T-cell (primary cell): ENCODE measurements around the gene CCNA1. TPM values are rescaled to one million over a fixed set of nuclear protein-coding genes. Genes with fewer than 3 reads are reported as not detected.

ENCODE experiments used
- ATAC-seq, 4 experiments: fragments of 200-7000 bp in 3 of 4; fragments of 150-1000 bp in 1 of 4; cut with Tn5 transposase; replicated peaks in 1 of 4; 1 replicate in 3 of 4; 2 replicates in 1 of 4; pipeline ENCODE4 v1.10.0; 2021; ENCODE audit warnings: moderate library complexity in 3 of 4, mild to moderate bottlenecking in 2 of 4, moderate number of reproducible peaks in 1 of 4
- CTCF ChIA-PET, 2 donors: fragments of 300-600 bp; sonication (Branson Sonifier 250); formaldehyde crosslinking; loops; one replicate each; lab custom pipeline; 2022; ENCODE audit warnings: antibody characterized with exemption in 2 of 2; lab: Charles Lee
- POLR2A ChIA-PET, 2 donors: fragments of 300-600 bp; sonication (Branson Sonifier 250); formaldehyde crosslinking; loops; one replicate each; lab custom pipeline; 2022; ENCODE audit warnings: antibody characterized with exemption in 2 of 2; lab: Charles Lee
- DNase-seq, 35 experiments: peaks; one replicate each; pipeline versions ENCODE4 v3.0.0 to v3.0.0-alpha.2; 2013 to 2023
- H3K27ac ChIP-seq: one replicate; pipeline ENCODE4 v1.5.1; 2013; ENCODE audit warnings: low read length
- H3K27me3 ChIP-seq, 2 experiments: replicated peaks in 1 of 2; 1 replicate in 1 of 2; 2 replicates in 1 of 2; pipeline versions ENCODE4 v1.6.1 to v1.7.0; 2013; ENCODE audit warnings: low read length in 1 of 2, mixed read lengths in 1 of 2; ENCODE audit not compliant: control insufficient read depth in 2 of 2, insufficient read depth in 2 of 2; ENCODE audit errors: extremely low read depth in 1 of 2
- H3K36me3 ChIP-seq, 2 donors: 1 replicate in 1 of 2; 2 replicates in 1 of 2; pipeline versions ENCODE4 v1.6.1 to v1.7.0; 2013; ENCODE audit warnings: low read length in 1 of 2; ENCODE audit not compliant: control insufficient read depth in 2 of 2, insufficient read depth in 1 of 2; ENCODE audit errors: extremely low read depth in 1 of 2
- H3K4me1 ChIP-seq, 2 experiments: 1 replicate in 1 of 2; 2 replicates in 1 of 2; pipeline versions ENCODE4 v1.6.1 to v1.7.0; 2013; ENCODE audit warnings: low read length in 2 of 2, mixed read lengths in 1 of 2; ENCODE audit not compliant: insufficient read depth in 2 of 2, control insufficient read depth in 1 of 2; ENCODE audit errors: extremely low read depth in 1 of 2
- H3K4me3 ChIP-seq, 2 donors: 1 replicate in 1 of 2; 2 replicates in 1 of 2; pipeline versions ENCODE4 v1.5.1 to v1.7.0; 2013; ENCODE audit warnings: mild to moderate bottlenecking in 2 of 2, low read length in 1 of 2, moderate library complexity in 1 of 2; ENCODE audit not compliant: control insufficient read depth in 1 of 2; ENCODE audit errors: extremely low read depth in 1 of 2
- H3K9me3 ChIP-seq: 2 replicates; pipeline ENCODE4 v1.7.0; 2013
- H3K27ac Mint-ChIP-seq, 2 donors: one replicate each; pipeline ENCODE4 v1.8.0; 2020 to 2021; ENCODE audit warnings: mild to moderate bottlenecking in 2 of 2, mixed read lengths in 2 of 2
- H3K27me3 Mint-ChIP-seq, 2 donors: one replicate each; pipeline ENCODE4 v1.8.0; 2021 to 2022; ENCODE audit warnings: mixed read lengths in 2 of 2
- H3K36me3 Mint-ChIP-seq: one replicate; pipeline ENCODE4 v1.8.0; 2021; ENCODE audit warnings: mixed read lengths
- H3K4me1 Mint-ChIP-seq, 3 donors: one replicate each; pipeline ENCODE4 v1.8.0; 2020 to 2022; ENCODE audit warnings: mixed read lengths in 3 of 3, mild to moderate bottlenecking in 1 of 3
- H3K4me3 Mint-ChIP-seq, 3 donors: one replicate each; pipeline ENCODE4 v1.8.0; 2020 to 2022; ENCODE audit warnings: mild to moderate bottlenecking in 3 of 3, mixed read lengths in 3 of 3, moderate library complexity in 3 of 3
- H3K9me3 Mint-ChIP-seq, 3 donors: one replicate each; pipeline ENCODE4 v1.8.0; 2020 to 2022; ENCODE audit warnings: mixed read lengths in 3 of 3
- WGBS: methylation state at CpG from one replicate; pipeline ENCODE4 v1.1.5; 2013; ENCODE audit warnings: missing lambda C conversion rate; ENCODE audit not compliant: insufficient coverage; 5-methylcytosine and 5-hydroxymethylcytosine counted together
- total RNA-seq, 35 experiments: library from RNA in 6 of 35; stranded (reverse) in 6 of 35; fragments of 120-200 nt in 1 of 35; gene quantifications; one replicate each; pipeline versions ENCODE4 v1.2.1 to v1.2.4 and lab custom pipeline; 2013 to 2026

CCNA1 gene
- total RNA-seq, 5 donors from 2014 or later (not counting 1 experiment from before 2014, with no cell fraction given): not detected

- CTCF ChIA-PET: interaction anchor here in 1 of 2 donors (0.7 kb wide), 1 partner anchor 134 kb away, joined by 4 read pairs; no protein-coding TSS in a partner anchor
- no peaks in the 10 kb centered on the region for H3K36me3 ChIP-seq
- DNase-seq (no peak), ATAC-seq (no peak)
- Mint-ChIP-seq H3K4me3 (no peak overlapping the region), H3K27me3 (peaks cover 27 to 43% of the 10 kb centered on the region in 2 donors), H3K4me1 (peaks cover 5 to 18% (median 10%) of the 10 kb centered on the region in 3 donors), H3K36me3 (no peaks in the 10 kb centered on the region), H3K27ac (no peak overlapping the region), H3K9me3 (peaks cover 0 to 4% (median 0%) of the 10 kb centered on the region in 3 donors)
- no peak overlapping the region for H3K27ac ChIP-seq
- no peak overlapping the region for H3K4me3 ChIP-seq
- WGBS: no CpG with 5 or more reads among the region's 3 CpGs
- no peaks in the 10 kb centered on the region for H3K4me1 ChIP-seq
- H3K9me3 ChIP-seq: no peaks in the 10 kb centered on the region
- POLR2A ChIA-PET: no interaction called here
- H3K27me3 ChIP-seq: no peaks in the 10 kb centered on the region
Measured at GRCh38 chr13:36414461-36414860, 17.8 kb upstream of the CCNA1 start.

- ChIA-PET CTCF (interaction anchor here in 1 of 2 donors (0.7 kb wide), 1 partner anchor 18 kb away, joined by 3 read pairs; no protein-coding TSS in a partner anchor), POLR2A (no interaction called here)
- Histone ChIP-seq H3K27me3 (no peaks in the 10 kb centered on the region), H3K36me3 (no peaks in the 10 kb centered on the region), H3K4me3 (no peak overlapping the region), H3K27ac (no peak overlapping the region), H3K9me3 (no peaks in the 10 kb centered on the region), H3K4me1 (peaks cover 0 to 2% of the 10 kb centered on the region in 2 experiments)
- Mint-ChIP-seq H3K36me3 (no peaks in the 10 kb centered on the region), H3K9me3 (peaks cover 0 to 4% (median 0%) of the 10 kb centered on the region in 3 donors), H3K27me3 (peaks cover 21 to 47% of the 10 kb centered on the region in 2 donors), H3K27ac (no peak overlapping the region), H3K4me3 (no peak overlapping the region), H3K4me1 (peaks cover 5 to 18% (median 10%) of the 10 kb centered on the region in 3 donors)
- no peak for DNase-seq
- ATAC-seq: no peak
- no CpG with 5 or more reads among the region's 2 CpGs for WGBS
Measured at GRCh38 chr13:36417331-36417730, 15.0 kb upstream of the CCNA1 start.

- H3K4me1 ChIP-seq: peaks cover 0 to 2% of the 10 kb centered on the region in 2 experiments
- H3K4me1 Mint-ChIP-seq: peaks cover 5 to 18% (median 10%) of the 10 kb centered on the region in 3 donors
- H3K27ac ChIP-seq: no peak overlapping the region
- H3K4me3 ChIP-seq: no peak overlapping the region
- no peak overlapping the region for H3K27ac Mint-ChIP-seq
- H3K27me3 ChIP-seq: no peaks in the 10 kb centered on the region
- no peaks in the 10 kb centered on the region for H3K9me3 ChIP-seq
- 31% methylated on average over 2 of the region's 9 CpGs for WGBS
- peaks cover 0 to 4% (median 0%) of the 10 kb centered on the region in 3 donors for H3K9me3 Mint-ChIP-seq
- no peaks in the 10 kb centered on the region for H3K36me3 ChIP-seq
- H3K4me3 Mint-ChIP-seq: no peak overlapping the region
- ATAC-seq: no peak
- peaks cover 18 to 44% of the 10 kb centered on the region in 2 donors for H3K27me3 Mint-ChIP-seq
- ChIA-PET CTCF (no interaction called here), POLR2A (interaction anchor here in 1 of 2 donors (0.5 kb wide), 1 partner anchor 10 kb away, joined by 5 read pairs; no protein-coding TSS in a partner anchor)
- H3K36me3 Mint-ChIP-seq: no peaks in the 10 kb centered on the region
- no peak for DNase-seq
Measured at GRCh38 chr13:36418022-36418805, 14.1 kb upstream of the CCNA1 start.

- POLR2A ChIA-PET: no interaction called here
- H3K4me3 ChIP-seq: no peak overlapping the region
- Mint-ChIP-seq H3K9me3 (peaks cover 0 to 6% (median 0%) of the 10 kb centered on the region in 3 donors), H3K4me3 (no peak overlapping the region), H3K27me3 (peaks cover 20 to 49% of the 10 kb centered on the region in 2 donors), H3K36me3 (no peaks in the 10 kb centered on the region), H3K27ac (no peak overlapping the region), H3K4me1 (peaks cover 0 to 7% (median 0%) of the 10 kb centered on the region in 3 donors)
- DNase-seq (peak in 33 of 35 experiments; percentile 18 to 68 (median 42)), ATAC-seq (peak in 2 of 4 experiments; percentile 52 to 66)
- H3K36me3 ChIP-seq: no peaks in the 10 kb centered on the region
- 57% methylated on average over 4 of the region's 6 CpGs for WGBS
- CTCF ChIA-PET: interaction anchor here in 1 of 2 donors (1.2 kb wide), 1 partner anchor 560 kb away, joined by 4 read pairs; no protein-coding TSS in a partner anchor
- no peaks in the 10 kb centered on the region for H3K9me3 ChIP-seq
- no peaks in the 10 kb centered on the region for H3K27me3 ChIP-seq
- H3K27ac ChIP-seq: no peak overlapping the region
- peaks cover 0 to 2% of the 10 kb centered on the region in 2 experiments for H3K4me1 ChIP-seq
Measured at GRCh38 chr13:36420437-36420891, 11.8 kb upstream of the CCNA1 start.

- Mint-ChIP-seq H3K27ac (no peak overlapping the region), H3K9me3 (peaks cover 0 to 3% (median 3%) of the 10 kb centered on the region in 3 donors), H3K27me3 (peaks cover 19 to 43% of the 10 kb centered on the region in 2 donors), H3K4me3 (no peak overlapping the region), H3K4me1 (peaks cover 0 to 7% (median 0%) of the 10 kb centered on the region in 3 donors), H3K36me3 (no peaks in the 10 kb centered on the region)
- POLR2A ChIA-PET: no interaction called here
- DNase-seq: no peak
- no peaks in the 10 kb centered on the region for H3K27me3 ChIP-seq
- peaks cover 0 to 2% of the 10 kb centered on the region in 2 experiments for H3K4me1 ChIP-seq
- no peaks in the 10 kb centered on the region for H3K36me3 ChIP-seq
- no peak overlapping the region for H3K4me3 ChIP-seq
- no peak overlapping the region for H3K27ac ChIP-seq
- ATAC-seq: no peak
- H3K9me3 ChIP-seq: no peaks in the 10 kb centered on the region
- CTCF ChIA-PET: interaction anchor here (1.2 kb wide), 2 partner anchors 559 kb away, joined by 4 to 5 read pairs; no protein-coding TSS in a partner anchor
Measured at GRCh38 chr13:36421447-36421846, 10.8 kb upstream of the CCNA1 start.

GRCh38 chr13:36428086-36428485 lies 4.2 kb upstream of the CCNA1 start:
- Mint-ChIP-seq H3K27me3 (peaks cover 47 to 52% of the 10 kb centered on the region in 2 donors), H3K4me1 (peaks cover 8 to 18% (median 12%) of the 10 kb centered on the region in 3 donors), H3K36me3 (no peaks in the 10 kb centered on the region), H3K27ac (no peak overlapping the region), H3K4me3 (no peak overlapping the region), H3K9me3 (peaks cover 0 to 5% (median 3%) of the 10 kb centered on the region in 3 donors)
- no peaks in the 10 kb centered on the region for H3K9me3 ChIP-seq
- DNase-seq (no peak), ATAC-seq (no peak)
- H3K4me3 ChIP-seq: no peak overlapping the region
- WGBS: no CpG with 5 or more reads among the region's 2 CpGs
- H3K27me3 ChIP-seq: peaks cover 5 to 32% of the 10 kb centered on the region in 2 experiments
- no peak overlapping the region for H3K27ac ChIP-seq
- H3K4me1 ChIP-seq: peaks cover 0 to 11% of the 10 kb centered on the region in 2 experiments
- H3K36me3 ChIP-seq: no peaks in the 10 kb centered on the region
- ChIA-PET POLR2A (no interaction called here), CTCF (interaction anchor here in 1 of 2 donors (1.0 kb wide), 1 partner anchor 10 kb away, joined by 3 read pairs; no protein-coding TSS in a partner anchor)
